Measurements from ENCODE around the gene SIM2. TPM values are rescaled to one million over a fixed set of nuclear protein-coding genes. Genes with fewer than 3 reads are reported as not detected.

The SIM2 gene
- total RNA-seq, 1 experiment from 2014 or later: not detected

DNA sequence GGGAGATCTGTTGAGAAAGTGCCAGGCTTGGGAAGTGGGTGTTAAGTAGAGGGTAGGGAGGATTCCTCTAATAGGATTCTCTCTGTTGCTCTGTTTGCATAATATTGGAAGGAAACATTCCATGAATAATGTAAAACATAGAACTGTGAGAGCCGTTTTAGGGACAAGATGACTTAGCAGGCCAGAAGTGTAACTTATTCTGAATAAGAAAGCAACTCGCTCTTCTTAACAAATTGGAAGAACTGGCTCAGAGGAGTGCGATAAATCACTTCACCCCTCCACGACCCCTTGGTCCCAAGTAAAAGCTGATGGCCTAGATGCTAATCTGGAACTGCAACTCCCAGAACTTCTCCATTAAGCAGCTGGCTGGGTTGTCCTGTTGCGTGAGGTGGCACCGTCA, 19.1 kb downstream of the SIM2 start:
- H3K27ac ChIP-seq (ENCODE audit: insufficient read length, low read depth, low read length): no peak overlapping the region
- no peaks in the 10 kb centered on the region; the same call in 1 of the 2 replicates for H3K27me3 ChIP-seq (ENCODE audit: insufficient read depth, low read length)
- Mint-ChIP-seq H3K36me3 (ENCODE audit: insufficient read depth in 1 of 3, low read depth in 3 of 3) (no peaks in the 10 kb centered on the region), H3K27me3 (ENCODE audit: low read depth) (peaks cover 67% of the 10 kb centered on the region), H3K4me3 (no peak overlapping the region), H3K9me3 (no peaks in the 10 kb centered on the region), H3K4me1 (peaks cover 12 to 20% of the 10 kb centered on the region in 2 experiments), H3K27ac (no peak overlapping the region)
- no peak overlapping the region for H2AK5ac ChIP-seq (ENCODE audit: insufficient read length, low read length)
- H3K23ac ChIP-seq (ENCODE audit: insufficient read length, low read depth, low read length): no peak overlapping the region
- TF ChIP-seq, protein P1, sequence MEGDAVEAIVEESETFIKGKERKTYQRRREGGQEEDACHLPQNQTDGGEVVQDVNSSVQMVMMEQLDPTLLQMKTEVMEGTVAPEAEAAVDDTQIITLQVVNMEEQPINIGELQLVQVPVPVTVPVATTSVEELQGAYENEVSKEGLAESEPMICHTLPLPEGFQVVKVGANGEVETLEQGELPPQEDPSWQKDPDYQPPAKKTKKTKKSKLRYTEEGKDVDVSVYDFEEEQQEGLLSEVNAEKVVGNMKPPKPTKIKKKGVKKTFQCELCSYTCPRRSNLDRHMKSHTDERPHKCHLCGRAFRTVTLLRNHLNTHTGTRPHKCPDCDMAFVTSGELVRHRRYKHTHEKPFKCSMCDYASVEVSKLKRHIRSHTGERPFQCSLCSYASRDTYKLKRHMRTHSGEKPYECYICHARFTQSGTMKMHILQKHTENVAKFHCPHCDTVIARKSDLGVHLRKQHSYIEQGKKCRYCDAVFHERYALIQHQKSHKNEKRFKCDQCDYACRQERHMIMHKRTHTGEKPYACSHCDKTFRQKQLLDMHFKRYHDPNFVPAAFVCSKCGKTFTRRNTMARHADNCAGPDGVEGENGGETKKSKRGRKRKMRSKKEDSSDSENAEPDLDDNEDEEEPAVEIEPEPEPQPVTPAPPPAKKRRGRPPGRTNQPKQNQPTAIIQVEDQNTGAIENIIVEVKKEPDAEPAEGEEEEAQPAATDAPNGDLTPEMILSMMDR (conservative IDR thresholded peaks at IDR 0.05): no peak
- no peak for DNase-seq
- no peak overlapping the region for H3K9ac ChIP-seq (ENCODE audit: extremely low read depth, insufficient read length, low read length)
- no peak overlapping the region for H3K4me2 ChIP-seq (ENCODE audit: insufficient read depth, insufficient read length, low read length)
- no peak overlapping the region for H2BK5ac ChIP-seq (ENCODE audit: insufficient read length, low read length)
- H3K4ac ChIP-seq (ENCODE audit: low read depth, low read length): no peak overlapping the region
- no peak overlapping the region for H4K5ac ChIP-seq (ENCODE audit: insufficient read length, low read depth, low read length)
- H4K20me1 ChIP-seq (ENCODE audit: control insufficient read depth, insufficient read depth, insufficient read length): no peaks in the 10 kb centered on the region
- no peaks in the 10 kb centered on the region for H3K9me3 ChIP-seq (ENCODE audit: control insufficient read depth, low read depth, low read length)
- H3K18ac ChIP-seq (ENCODE audit: insufficient read length, low read depth, low read length): no peak overlapping the region
- no peak overlapping the region for H2BK15ac ChIP-seq (ENCODE audit: low read depth, low read length)
- H3K4me1 ChIP-seq (ENCODE audit: insufficient read depth, low read length): peaks cover 2% of the 10 kb centered on the region; the same call in 1 of the 2 replicates
- no peaks in the 10 kb centered on the region for H3K79me1 ChIP-seq (ENCODE audit: insufficient read depth, low read depth, low read length, poor library complexity, severe bottlenecking)
- H2AFZ ChIP-seq (ENCODE audit: low read length): no peak overlapping the region
- no peak overlapping the region for H2BK20ac ChIP-seq (ENCODE audit: low read depth, low read length, poor library complexity, severe bottlenecking)
- no peak overlapping the region for H4K91ac ChIP-seq (ENCODE audit: insufficient read length, low read depth, low read length)
- H3K14ac ChIP-seq (ENCODE audit: insufficient read depth, low read length): no peak overlapping the region; the same call in 1 of the 2 replicates
- no peak overlapping the region for H2BK120ac ChIP-seq (ENCODE audit: low read depth, low read length, poor library complexity, severe bottlenecking)
- no peaks in the 10 kb centered on the region for H3K23me2 ChIP-seq (ENCODE audit: insufficient read length, low read depth, low read length, poor library complexity, severe bottlenecking)
- no peak overlapping the region for H2BK12ac ChIP-seq (ENCODE audit: insufficient read length, low read depth, low read length)
- no peak overlapping the region for H4K8ac ChIP-seq (replicated peaks; ENCODE audit: insufficient read length, low read depth, low read length)
- H3K56ac ChIP-seq (ENCODE audit: insufficient read length, low read depth, low read length): no peak overlapping the region
- no peaks in the 10 kb centered on the region for H3K79me2 ChIP-seq (ENCODE audit: insufficient read depth, low read length)
- WGBS (ENCODE audit: extremely low coverage, insufficient read length, low lambda C conversion rate): no CpG with 5 or more reads among the region's 6 CpGs
- no peak overlapping the region for H3T11ph ChIP-seq (ENCODE audit: low read length)

Data from H9 (cell line).